ENCODE data around the gene TTYH2.

Gene TTYH2

GRCh38 chr17:74216505-74216904, 3.1 kb downstream of the TTYH2 start:
- DNase-seq = no peak

GRCh38 chr17:74217037-74217730, 3.8 kb downstream of the TTYH2 start:
- DNase-seq = no peak

GRCh38 chr17:74217888-74218287, 4.5 kb downstream of the TTYH2 start:
- DNase-seq = no peak

- no peak for DNase-seq
These were observed 5.1 kb downstream of the TTYH2 start for GRCh38 chr17:74218436-74218835.

GRCh38 chr17:74219576-74220133, 6.3 kb downstream of the TTYH2 start:
- no peak for DNase-seq

- DNase-seq = no peak
These were observed 6.8 kb downstream of the TTYH2 start for GRCh38 chr17:74220219-74220618.

GRCh38 chr17:74220946-74221818, 7.8 kb downstream of the TTYH2 start:
- DNase-seq = no peak

- no peak for DNase-seq
These were observed 9.0 kb downstream of the TTYH2 start for GRCh38 chr17:74222399-74222798.

GRCh38 chr17:74223901-74224300, 10.5 kb downstream of the TTYH2 start:
- DNase-seq = no peak

- DNase-seq = no peak
These were observed 11.8 kb downstream of the TTYH2 start for GRCh38 chr17:74224959-74225725.

GRCh38 chr17:74226252-74226651, 12.9 kb downstream of the TTYH2 start:
- DNase-seq = no peak

- DNase-seq = no peak
These were observed 14.1 kb downstream of the TTYH2 start for GRCh38 chr17:74227271-74228080.

- no peak for DNase-seq
These were observed 15.1 kb downstream of the TTYH2 start for GRCh38 chr17:74228306-74228978.

- no peak for DNase-seq
These were observed 17.5 kb downstream of the TTYH2 start for GRCh38 chr17:74230896-74231295.

- no peak for DNase-seq
These were observed 18.8 kb downstream of the TTYH2 start for GRCh38 chr17:74231928-74232907.

- no peak for DNase-seq
These were observed 20.6 kb downstream of the TTYH2 start for GRCh38 chr17:74233937-74234336.

- no peak for DNase-seq
These were observed 21.1 kb downstream of the TTYH2 start for GRCh38 chr17:74234486-74234885.

GRCh38 chr17:74235040-74235581, 21.7 kb downstream of the TTYH2 start:
- DNase-seq = no peak

GRCh38 chr17:74235911-74236371, 22.6 kb downstream of the TTYH2 start:
- DNase-seq = no peak

- DNase-seq = no peak
These were observed 23.9 kb downstream of the TTYH2 start for GRCh38 chr17:74237321-74237720.
